GM19035 (cell line): ENCODE results near the gene MGRN1.

ENCODE experiments used
- ATAC-seq: cut with Tn5 transposase; IDR thresholded peaks from one replicate; pipeline ENCODE4 v1.9.1; 2021; ENCODE audit not compliant: unreplicated experiment

Gene MGRN1

DNA sequence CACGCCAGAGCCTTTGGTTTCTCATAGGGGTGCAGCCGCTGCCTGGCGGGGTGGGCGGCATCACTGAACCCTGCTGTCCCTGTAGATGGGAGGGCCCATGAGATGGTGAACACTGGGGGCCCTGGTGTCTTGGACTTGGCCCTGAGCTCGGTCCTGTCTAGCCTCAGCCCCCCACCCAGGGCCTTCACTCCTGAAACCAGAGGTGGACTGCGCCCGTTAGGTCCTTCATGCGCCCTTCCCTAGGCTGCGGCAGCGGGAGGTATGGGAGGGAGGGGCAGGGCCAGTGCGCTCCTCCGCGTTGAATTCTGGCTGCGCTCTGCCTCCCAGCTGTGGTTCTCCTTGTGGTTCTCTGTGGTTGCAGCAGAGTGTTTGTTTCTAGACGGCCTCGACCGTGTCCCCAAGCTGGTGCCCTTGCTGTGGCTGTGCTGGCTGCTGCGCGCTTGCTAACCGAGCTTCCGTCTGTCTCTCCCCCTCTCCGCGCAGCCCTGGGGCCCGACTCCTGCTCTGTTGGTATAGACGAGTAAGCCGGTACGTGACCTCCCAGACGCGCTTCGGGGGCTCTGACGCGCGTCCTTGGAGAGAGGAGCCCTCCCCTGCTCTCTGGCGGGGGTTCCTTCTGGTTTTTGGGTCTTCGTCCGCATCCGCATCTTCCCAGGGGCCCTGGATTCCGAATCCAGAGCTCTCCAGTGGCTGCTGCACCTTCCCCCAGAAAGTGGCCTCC, 61.3 kb downstream of the MGRN1 start:
- no peak for ATAC-seq

DNA sequence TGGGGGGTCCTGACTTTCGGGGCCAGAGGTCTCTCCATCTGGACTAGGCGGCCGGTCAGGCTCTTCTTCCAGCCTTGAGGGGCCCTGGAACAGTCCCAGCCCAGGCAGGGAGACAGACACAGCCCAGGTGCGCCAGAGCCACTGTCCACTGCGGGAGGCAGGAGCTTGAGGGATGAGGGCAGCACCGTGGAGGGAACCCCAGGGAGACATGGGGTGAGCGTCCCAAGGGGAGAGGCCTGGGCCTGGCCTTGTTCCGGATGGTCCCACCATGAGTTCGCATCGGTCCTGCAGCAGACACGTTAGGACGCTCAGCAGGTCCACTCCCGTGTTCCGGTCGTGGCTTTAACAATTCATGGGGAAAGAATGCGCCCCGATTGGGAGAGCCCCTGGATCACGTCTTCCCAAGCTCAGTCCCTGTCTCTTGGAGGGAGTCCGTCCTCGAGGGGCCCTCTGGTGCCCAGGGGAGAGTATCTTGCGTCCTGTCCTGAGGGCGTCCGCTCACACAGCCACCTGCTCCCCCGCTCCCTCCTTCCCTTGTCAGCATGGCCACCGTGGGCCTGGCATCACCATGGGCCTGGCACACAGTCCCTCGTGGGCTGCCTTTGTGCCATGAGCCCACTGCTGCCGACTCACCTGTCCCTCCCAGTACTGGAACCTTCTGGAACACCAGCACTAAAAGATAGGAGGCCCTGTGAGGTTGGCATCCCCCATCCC, 62.0 kb downstream of the MGRN1 start:
- ATAC-seq: no peak

DNA sequence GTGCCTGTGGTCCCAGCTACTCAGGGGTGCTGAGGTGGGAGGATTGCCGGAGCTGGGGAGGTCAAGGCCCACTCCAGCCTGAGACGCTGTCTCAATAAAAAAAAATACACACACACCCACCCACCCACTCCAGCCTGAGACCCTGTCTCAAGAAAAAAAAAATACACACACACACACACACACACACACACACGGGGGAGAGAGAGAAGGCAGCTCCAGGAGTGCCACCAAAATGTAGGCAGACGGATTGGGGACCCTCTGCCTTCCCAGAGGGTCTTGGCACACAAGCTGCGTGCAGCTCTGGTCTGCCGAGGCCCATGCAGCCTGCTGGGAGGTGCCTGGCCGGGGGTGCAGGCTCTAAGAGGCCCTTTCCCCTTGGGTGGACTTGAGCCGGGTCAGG, 62.8 kb downstream of the MGRN1 start:
- ATAC-seq: no peak

DNA sequence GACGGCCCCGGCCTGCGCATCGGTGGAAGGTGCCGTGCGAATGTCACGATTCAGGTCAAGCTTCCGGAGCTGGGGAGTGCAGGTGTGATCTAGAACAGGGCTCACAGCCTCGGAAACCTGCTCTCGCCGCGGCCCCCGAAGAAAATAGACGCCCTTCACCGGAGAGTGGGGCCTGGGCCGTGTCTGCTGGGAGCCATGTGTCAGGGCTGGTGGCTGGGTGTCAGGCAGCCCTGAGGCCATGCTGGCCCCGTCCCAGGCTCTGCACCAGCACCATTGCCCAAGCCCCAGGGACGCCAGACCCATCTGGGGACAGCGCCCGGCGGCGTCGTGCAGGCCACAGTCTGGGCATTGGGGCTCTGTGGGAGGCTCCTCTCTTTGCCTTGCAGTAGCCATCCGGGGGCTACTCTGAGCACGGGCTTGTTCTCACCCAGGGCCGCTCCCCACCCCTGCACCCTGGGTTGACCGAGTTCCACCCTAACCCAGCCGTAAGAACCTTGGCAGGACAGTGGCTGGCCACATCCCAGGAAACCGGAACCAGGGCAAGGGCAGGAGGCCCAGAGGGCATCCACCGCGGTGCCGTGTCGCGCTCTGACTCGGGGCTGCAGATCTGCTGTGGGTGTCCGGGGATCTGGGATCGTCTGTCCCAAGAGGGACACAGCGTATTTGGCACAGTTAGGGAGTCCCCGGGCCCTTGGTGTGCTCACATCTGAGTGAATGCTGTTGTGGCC, 63.5 kb downstream of the MGRN1 start:
- ATAC-seq: no peak

DNA sequence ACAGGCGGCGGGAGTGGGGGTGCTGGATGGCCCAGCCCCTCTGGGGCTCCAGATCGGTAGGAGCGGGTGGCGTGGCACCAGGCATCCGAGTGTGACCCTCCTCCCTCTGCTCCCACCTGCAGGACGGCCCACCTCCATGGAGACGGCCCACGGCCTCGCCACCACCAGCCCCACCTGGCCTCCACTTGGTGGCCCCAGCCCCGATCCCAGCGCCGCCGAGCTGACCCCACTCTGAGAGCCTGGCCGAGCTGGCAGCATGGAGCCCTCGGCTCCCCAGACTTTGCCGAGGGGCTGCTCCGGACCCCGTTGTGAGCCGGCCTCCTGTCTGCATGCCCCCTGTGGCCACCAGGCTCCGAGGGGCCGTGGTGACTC, 64.0 kb downstream of the MGRN1 start:
- ATAC-seq: no peak

DNA sequence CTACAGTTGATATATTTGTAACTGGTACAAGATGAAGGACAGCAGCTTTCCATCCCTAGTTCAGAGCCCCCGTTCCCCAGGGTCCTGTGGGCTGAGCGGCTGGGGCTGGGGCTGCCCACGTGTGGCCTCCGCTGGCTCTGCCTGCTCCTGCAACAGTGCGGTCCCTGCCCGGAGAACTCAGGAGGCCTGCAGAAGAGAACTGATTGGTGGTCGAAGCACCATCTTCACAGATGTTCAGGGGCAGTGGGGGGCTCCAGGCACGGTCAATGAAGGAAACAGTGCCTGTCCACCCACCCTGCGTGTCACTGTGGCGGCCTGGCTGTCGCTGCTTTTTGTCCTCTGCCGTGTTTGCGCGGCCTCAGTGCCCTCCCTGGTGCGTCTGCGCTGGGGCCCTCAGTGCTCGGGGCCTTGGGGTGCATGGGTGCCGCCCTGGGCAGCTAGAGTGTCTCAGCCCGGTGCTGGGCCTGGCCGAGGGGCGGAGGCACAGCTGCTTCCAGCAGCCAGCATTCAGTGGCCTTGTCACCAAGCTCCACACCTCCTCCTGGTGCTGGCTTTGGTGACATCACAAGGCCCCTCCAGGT, 64.6 kb downstream of the MGRN1 start:
- no peak for ATAC-seq

DNA sequence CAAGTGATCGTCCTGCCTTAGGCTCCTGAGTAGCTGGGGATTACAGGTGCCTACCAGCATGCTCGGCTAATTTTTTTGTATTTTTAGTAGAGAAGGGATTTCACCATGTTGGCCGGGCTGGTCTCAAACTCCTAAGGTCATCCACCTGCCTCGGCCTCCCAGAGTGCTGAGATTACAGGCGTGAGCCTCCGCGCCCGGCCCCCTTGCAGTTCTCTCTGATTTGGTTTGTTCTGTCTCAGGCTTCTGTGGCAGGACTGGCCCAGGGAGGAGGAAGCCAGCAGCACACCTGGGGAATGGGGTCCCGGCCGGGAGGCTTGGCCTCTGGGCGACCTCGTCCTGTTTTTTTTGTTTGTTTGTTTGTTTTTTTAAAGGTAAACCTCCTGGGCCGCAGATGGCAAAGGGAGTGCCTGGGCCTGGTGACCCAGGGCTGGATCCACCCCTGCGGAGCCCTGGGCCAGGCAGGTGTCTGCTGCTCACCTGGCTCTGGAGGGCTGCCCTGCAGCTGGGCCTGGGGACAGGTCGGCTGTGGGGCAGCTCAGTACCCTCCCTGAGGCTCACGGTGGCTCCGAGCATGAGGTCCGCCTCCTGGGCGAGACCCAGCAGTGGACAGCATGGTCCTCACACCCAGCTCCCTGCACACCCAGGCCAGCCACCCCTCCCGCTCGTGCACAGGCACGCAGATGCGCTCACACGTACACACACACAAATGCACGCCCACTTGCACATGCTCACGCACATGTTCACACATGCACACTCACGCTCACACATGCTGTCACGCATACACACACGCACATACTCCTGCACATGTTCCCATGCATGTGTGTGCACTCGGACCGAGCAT, 65.5 kb downstream of the MGRN1 start:
- no peak for ATAC-seq

DNA sequence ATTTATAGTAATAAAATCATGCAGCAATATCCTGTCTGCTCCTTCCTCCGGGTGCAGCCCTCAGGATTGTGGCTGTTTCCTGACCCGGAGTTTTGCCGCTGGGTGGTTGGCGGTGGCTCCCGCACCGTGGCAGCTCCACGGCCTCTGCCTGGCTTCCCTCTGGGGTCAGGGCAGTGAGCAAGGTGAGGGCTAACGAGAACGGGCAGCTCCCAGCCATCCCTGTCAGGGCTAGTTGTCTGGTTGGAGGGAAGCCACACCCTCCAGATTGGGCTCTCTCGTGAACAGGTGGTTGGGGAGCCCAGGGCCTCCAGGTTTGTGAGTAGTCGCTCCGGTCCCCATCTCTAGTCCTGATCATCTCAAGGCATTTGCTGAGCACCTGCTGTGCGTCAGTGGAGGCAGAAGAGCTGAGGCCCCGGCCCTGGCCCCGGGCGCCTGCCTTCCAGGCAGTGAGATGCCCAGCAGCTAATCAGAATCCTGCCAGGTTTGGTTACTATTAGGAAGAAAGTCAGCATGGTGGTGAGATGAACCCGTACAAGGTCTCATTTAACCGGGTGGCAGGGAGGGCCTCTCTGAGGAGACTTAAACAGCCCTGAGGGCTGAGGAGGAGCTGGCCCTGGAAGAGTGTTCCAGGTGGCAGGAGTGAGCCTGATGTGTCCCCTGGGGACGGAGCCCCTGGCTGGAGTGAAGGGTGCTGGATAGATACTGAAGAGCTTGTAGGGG, 66.5 kb downstream of the MGRN1 start:
- ATAC-seq: no peak

DNA sequence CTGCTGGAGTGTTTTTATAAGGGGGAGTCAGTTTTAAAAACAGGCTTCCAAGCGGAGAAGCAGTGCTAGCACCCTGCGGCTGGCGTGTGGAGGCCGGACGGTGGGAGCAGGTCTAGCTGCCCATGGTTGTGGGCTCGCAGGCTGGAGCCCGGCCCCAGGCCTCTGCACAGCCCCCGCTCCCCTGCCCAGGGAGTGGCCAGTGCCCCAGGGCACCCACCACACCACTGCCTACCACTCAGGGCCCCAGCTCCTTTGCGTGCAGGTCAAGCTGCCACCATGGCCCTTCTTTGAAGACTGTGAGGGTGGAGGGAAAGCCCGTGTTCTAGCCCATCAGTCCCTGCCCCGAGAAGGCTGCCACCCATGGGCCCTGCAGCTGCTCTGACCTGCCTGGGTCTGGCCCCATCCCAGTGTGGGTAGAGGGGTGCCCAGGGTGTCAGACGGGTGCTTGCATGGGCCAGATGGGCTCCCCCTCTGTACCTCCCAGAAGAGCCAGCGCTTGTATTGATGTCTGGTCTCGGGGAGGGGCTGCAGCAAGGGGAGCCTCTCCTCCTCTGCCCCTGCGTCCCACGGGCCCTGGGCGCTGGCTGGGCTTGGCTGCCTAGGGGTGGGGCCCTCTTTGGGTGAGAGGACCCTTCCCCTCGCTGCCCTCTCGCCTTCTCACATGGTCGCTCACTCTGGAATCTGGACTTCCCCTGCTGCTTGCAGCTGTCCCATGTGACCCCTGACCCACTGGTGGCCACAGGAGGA, 67.2 kb downstream of the MGRN1 start:
- ATAC-seq: no peak

DNA sequence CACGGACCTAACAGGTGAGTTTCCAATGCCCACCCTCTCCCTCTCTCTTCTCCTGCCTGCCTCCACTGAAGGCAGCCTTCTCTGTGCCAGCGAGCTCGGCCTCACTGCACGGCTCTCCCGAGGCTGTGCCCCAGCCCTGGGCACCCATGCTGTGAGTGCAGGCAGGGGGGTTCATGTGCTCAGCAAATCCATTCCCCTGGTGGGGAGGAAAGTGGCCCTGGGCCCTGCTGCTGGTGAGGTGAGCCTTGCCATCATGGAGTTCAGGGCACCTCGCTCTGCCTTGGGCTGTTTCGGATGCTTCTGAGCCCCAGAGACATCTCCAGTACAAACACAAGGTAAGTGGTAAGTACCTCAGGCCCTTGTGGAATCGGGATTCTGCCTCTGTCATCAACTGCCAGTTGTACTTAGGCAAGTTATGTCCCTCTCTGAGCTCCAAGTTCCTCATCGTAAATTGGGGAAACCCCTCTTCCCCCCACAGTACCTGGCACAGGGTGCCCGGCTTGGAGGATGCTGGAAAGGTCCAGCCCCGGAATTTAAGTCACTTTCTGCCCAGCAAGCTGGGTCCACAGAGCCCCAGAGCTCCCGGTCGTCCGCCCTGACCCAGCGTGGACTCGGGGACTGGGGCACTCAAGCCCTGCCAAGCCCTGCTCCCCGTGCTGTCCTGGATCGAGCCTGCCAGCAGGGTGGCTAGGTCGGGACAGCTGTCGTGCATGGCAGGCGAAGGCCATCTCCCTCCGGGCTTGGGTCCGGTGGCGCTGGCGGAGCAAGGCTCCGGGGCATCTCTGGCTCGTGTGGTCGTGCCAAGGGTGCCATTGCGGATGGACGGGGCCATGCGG, 68.1 kb downstream of the MGRN1 start:
- peak; percentile 16 for ATAC-seq

DNA sequence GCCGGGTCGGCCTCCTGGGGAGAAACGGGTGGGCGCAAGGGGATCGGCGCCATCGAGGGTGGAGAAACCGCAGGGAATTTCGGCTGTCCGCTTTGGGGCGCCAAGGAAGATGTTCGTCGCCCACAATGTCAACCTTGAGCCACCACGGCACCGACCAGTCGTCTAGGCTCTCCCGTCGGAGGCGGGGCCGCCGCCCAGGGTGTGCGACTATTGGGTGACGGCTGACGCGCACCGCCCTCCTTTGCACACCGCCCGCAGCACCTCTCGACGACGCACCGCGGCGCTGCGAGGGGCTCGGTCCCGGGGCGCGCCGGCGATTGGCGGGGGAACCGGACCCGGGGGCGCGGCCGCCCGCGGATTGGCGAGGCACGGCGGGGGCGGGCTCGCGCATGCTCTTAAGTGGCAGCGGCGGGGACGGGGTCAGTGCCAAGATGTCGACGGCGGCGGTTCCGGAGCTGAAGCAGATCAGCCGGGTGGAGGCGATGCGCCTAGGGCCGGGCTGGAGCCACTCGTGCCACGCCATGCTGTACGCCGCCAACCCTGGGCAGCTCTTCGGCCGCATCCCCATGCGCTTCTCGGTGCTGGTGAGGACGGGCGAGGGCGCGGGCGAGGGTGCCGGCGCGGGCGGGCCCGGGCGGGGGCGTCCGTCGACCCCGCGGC, 68.8 kb downstream of the MGRN1 start, which contains the start of gene NUDT16L1:
Gene NUDT16L1, plus strand, starts transcription at position 267 of the 660 bp plus-strand sequence. Its CDS starts 165 bp downstream, at position 432.
- ATAC-seq: peak; percentile 92

DNA sequence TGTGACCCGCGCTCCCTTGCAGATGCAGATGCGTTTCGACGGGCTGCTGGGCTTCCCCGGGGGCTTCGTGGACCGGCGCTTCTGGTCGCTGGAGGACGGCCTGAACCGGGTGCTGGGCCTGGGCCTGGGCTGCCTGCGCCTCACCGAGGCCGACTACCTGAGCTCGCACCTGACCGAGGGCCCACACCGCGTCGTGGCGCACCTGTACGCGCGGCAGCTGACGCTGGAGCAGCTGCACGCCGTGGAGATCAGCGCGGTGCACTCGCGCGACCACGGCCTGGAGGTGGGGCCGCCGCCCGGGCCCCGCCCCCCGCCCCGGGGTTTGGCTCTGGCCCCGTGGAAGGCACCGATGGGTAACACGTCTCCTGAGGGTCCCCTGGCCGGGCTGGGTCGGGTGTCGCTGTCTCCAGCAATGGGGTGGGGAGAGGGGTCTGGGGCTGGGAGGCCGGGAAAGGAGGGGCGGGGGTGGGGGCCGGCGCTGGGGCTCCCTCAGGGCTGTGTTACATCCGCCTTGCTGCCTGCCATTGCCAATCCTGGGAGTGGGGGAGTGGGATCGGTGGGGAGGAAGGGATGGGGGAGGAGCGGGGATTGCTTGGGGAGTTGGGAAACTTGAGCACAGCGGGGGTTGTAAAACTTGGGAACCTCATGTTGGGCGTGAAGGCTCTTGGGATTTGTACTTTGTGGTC, 69.5 kb downstream of the MGRN1 start:
- peak; percentile 8 for ATAC-seq

DNA sequence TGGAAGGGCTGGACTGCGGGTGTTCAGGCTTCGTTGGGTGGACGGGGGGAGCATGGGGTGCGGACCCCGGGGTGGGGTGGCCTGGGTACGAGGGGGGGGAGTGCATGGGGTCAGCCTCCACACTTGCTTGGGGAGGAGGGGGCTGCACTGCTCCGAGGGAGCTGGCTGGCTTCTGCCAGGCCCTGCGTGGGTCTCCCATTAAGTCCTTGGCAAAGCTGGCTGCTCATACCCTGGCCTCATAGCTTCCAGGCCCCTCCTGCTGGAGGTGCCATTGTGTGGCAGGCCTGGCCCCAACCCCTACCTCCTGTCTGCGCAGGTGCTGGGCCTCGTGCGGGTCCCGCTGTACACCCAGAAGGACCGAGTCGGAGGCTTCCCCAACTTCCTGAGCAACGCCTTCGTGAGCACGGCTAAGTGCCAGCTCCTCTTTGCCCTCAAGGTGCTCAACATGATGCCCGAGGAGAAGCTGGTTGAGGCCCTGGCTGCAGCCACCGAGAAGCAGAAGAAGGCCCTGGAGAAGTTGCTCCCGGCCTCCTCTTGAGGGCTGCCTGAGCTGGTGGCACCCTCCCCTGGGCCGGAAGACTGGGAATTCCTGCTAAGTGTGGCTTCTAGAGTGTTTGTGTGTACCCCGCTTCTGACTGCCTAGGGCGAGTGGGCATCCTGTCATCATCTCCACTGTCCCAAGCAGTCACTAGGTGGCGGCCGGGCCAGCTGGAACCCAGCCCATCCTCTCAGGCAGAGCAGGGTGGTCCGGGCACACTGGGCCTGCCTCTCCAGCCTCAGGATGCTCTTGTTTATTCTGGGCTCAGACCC, 70.2 kb downstream of the MGRN1 start:
- ATAC-seq: no peak

DNA sequence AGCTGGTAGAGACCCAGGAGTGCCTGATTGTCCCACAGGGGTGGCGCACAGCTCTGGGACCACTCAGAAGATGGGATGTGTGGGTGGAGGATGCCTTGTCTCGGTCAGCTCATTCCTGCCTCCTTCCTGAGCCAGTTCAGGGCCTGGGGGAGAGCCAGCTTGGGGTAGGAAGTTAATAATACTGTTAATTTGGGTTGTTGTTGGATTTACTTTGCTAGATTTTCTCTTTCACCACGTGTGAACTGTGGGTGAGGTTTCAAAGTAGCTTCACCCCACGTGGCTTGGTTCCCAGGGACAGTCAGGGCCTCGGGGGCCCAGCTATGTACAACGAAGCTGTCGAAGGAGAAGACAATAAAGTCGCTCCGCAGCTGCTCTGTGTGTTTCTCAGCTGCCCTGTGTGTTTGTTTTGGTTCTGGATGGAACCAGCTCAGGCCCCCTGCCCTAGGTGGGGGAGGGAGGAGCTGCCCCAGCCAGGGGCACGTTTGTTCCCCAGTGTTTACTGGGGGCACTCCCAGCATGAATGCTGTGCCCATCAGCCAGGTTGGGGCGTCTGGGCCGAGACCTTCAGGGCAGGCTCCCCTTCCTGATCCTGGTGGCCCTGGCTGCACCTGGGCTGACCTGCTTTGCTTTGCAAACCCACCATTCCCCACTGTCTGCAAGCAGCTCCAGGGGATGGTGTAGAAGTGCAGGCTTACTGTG, 71.0 kb downstream of the MGRN1 start:
- no peak for ATAC-seq

DNA sequence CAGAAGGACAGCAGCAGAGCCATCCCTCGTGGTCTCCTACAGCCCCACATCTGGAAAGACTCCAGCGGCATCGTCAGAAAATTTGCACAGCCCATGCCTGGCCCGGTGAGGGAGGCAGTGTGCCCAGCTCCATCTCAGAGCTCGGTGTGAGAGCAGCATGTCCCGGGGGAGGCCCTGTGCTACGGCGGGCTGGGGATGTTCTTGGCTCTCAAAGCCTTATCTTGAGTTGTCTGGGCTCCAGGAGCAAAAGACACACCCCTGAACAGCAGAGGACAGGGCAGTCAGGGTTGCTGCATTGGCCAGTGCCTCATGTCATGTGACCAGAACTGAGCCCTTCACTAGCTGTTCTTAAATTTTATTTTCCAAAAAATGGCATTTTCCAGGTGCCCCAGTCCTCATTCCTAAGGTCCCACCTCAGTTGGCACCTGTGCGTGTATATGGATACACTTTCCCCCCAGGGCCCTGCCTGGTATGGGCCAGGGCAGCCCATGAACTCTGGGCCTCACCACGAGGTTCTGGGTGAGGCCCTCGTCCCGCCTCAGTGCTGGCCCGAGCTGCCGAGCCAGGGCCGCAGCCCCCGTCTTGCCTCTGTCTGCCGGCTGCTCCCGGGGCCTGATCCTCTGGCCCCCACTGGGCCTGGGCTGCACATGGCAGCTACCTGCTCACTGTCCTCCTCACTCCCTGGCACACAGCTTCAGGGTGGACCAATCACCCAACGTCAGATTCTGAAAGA, 71.7 kb downstream of the MGRN1 start:
- ATAC-seq: no peak
